Endothelial cell of umbilical vein (primary cell): Measurements from ENCODE around the gene C12orf42. TPM values are rescaled to one million over a fixed set of nuclear protein-coding genes. Genes with fewer than 3 reads are reported as not detected.

ENCODE experiments used
- BruUV-seq: library from RNA; stranded (reverse); fragments of 400-500 nt; replicated peaks from 2 replicates; lab custom pipeline; 2021; lab: Mats Ljungman, UMichigan
- CTCF ChIA-PET: fragments of 300-600, 350-600 bp; sonication (Branson Sonifier 250); formaldehyde crosslinking; loops from one replicate; lab custom pipeline; 2021; ENCODE audit warnings: antibody characterized with exemption, inconsistent platforms; lab: Charles Lee
- POLR2A ChIA-PET: fragments of 300-600, 350-600 bp; sonication (Branson Sonifier 250); formaldehyde crosslinking; loops from one replicate; lab custom pipeline; 2021; ENCODE audit warnings: antibody characterized with exemption, inconsistent platforms; lab: Charles Lee
- DNase-seq: peaks from one replicate; pipeline ENCODE4 v3.0.0-alpha.2; 2011; ENCODE audit warnings: low read depth, low spot score
- FAIRE-seq: peaks from 2 replicates; lab custom pipeline; 2011; peaks lifted over from hg19 to GRCh38; lab: Jason Lieb, UNC
- H2AFZ ChIP-seq: 2 replicates; pipeline ENCODE4 v1.6.0; 2012; ENCODE audit warnings: low read depth, low read length, control low read depth, inconsistent platforms
- H3K27ac ChIP-seq: 2 replicates; pipeline ENCODE4 v1.5.1; 2011; ENCODE audit warnings: low read depth, mild to moderate bottlenecking, control low read depth, low read length, moderate library complexity; ENCODE audit not compliant: insufficient read depth
- H3K27me3 ChIP-seq, 2 experiments: 2 replicates each; pipeline versions ENCODE4 v1.6.0 to v1.6.1; 2011; ENCODE audit warnings: low read length in 2 of 2, mixed read lengths in 1 of 2; ENCODE audit not compliant: control insufficient read depth in 2 of 2, insufficient read depth in 2 of 2
- H3K36me3 ChIP-seq, 2 experiments: 2 replicates in 1 of 2; 3 replicates in 1 of 2; pipeline ENCODE4 v1.5.1; 2011; ENCODE audit warnings: low read length in 2 of 2, mild to moderate bottlenecking in 1 of 2, moderate library complexity in 1 of 2; ENCODE audit not compliant: control insufficient read depth in 2 of 2, insufficient read depth in 2 of 2; ENCODE audit errors: extremely low read depth in 1 of 2
- H3K4me1 ChIP-seq: 3 replicates; pipeline ENCODE4 v1.5.1; 2011; ENCODE audit warnings: mild to moderate bottlenecking, low read length; ENCODE audit not compliant: control insufficient read depth, insufficient read depth; ENCODE audit errors: extremely low read depth
- H3K4me2 ChIP-seq: 2 replicates; pipeline ENCODE4 v1.6.1; 2011; ENCODE audit warnings: low read length, control low read depth, mixed read lengths; ENCODE audit not compliant: insufficient read depth
- H3K4me3 ChIP-seq, 3 experiments: fragments of 200-600 bp in 1 of 3; sonication (generic), shearing (Covaris generic) in 1 of 3; replicated peaks in 1 of 3; 2 replicates each; pipeline ENCODE4 v1.5.1; 2011 to 2016; ENCODE audit warnings: control low read depth in 3 of 3, low read length in 3 of 3, mild to moderate bottlenecking in 2 of 3, inconsistent platforms in 1 of 3, low read depth in 1 of 3, moderate library complexity in 1 of 3; ENCODE audit not compliant: insufficient read depth in 1 of 3
- H3K79me2 ChIP-seq: 2 replicates; pipeline ENCODE4 v1.6.0; 2012; ENCODE audit warnings: low read length, inconsistent platforms; ENCODE audit not compliant: control insufficient read depth, insufficient read depth
- H3K9ac ChIP-seq: replicated peaks from 2 replicates; pipeline ENCODE3; 2011; ENCODE audit warnings: low read length, control low read depth; ENCODE audit not compliant: insufficient read depth; ENCODE audit errors: extremely low read depth
- H3K9me1 ChIP-seq: replicated peaks from 3 replicates; pipeline ENCODE4 v1.6.0; 2011; ENCODE audit warnings: mild to moderate bottlenecking, low read length; ENCODE audit not compliant: control insufficient read depth, insufficient read depth; ENCODE audit errors: extremely low read depth
- H3K9me3 ChIP-seq: replicated peaks from 2 replicates; pipeline ENCODE4 v1.5.1; 2012; ENCODE audit warnings: low read length, inconsistent platforms; ENCODE audit not compliant: control insufficient read depth, insufficient read depth
- H4K20me1 ChIP-seq: replicated peaks from 2 replicates; pipeline ENCODE3; 2011; ENCODE audit warnings: mild to moderate bottlenecking, low read length; ENCODE audit not compliant: control insufficient read depth, insufficient read depth; ENCODE audit errors: extremely low read depth
- EZH2 ChIP-seq: IDR thresholded peaks from 2 replicates; pipeline ENCODE4 v1.6.1; 2012; ENCODE audit warnings: borderline replicate concordance, low read depth, mild to moderate bottlenecking, moderate library complexity, low read length, inconsistent platforms; ENCODE audit not compliant: severe bottlenecking
- FOS ChIP-seq: IDR thresholded peaks from 2 replicates; pipeline ENCODE4 v1.6.1; 2011; ENCODE audit warnings: mild to moderate bottlenecking, low read length, moderate library complexity, borderline replicate concordance; ENCODE audit not compliant: insufficient read depth
- GATA2 ChIP-seq: IDR thresholded peaks from 2 replicates; pipeline ENCODE4 v1.7.0; 2011; ENCODE audit warnings: low read depth, mild to moderate bottlenecking, moderate library complexity, mixed read lengths, low read length; ENCODE audit not compliant: insufficient read length, insufficient read depth
- JUN ChIP-seq: IDR thresholded peaks from 2 replicates; pipeline ENCODE4 v1.6.1; 2011; ENCODE audit warnings: borderline replicate concordance, low read depth; ENCODE audit not compliant: insufficient read length, insufficient read depth
- MYC ChIP-seq: IDR thresholded peaks from one replicate; pipeline ENCODE4 v1.6.1; 2011; ENCODE audit warnings: mild to moderate bottlenecking, low read depth, low read length
- POLR2A ChIP-seq: IDR thresholded peaks from 2 replicates; pipeline ENCODE4 v1.6.1; 2012; ENCODE audit warnings: low read depth, mild to moderate bottlenecking, control low read depth, low read length
- POLR2AphosphoS5 ChIP-seq: IDR thresholded peaks from 2 replicates; pipeline ENCODE4 v1.6.1; 2012; ENCODE audit warnings: low read depth, mild to moderate bottlenecking, control low read depth, low read length, moderate library complexity; ENCODE audit not compliant: insufficient read depth
- dilution Hi-C: fragments of 300-500 bp; cut with MboI; formaldehyde crosslinking; loops from one replicate; pipeline ENCODE4 v1.15.0; 2019; ENCODE audit warnings: low sequenced_read_pairs; ENCODE audit not compliant: extremely low pct_ligation_motif_present
- intact Hi-C: fragments of 100-400 bp; cut with micrococcal nuclease; formaldehyde crosslinking; loops from one replicate; pipeline ENCODE4 v1.10.0; 2022
- polyA plus RNA-seq, 4 experiments: library from polyadenylated mRNA; depleted of rRNA in 3 of 4; stranded (reverse) in 3 of 4; unstranded in 1 of 4; fragments of >200 nt; gene quantifications; 2 replicates each; pipeline versions ENCODE4 v1.2.1 to v1.2.3, GENCODE V29; 2011 to 2012; ENCODE audit warnings: missing spikeins in 1 of 4
- total RNA-seq: library from RNA; stranded (reverse); gene quantifications from 2 replicates; pipeline ENCODE4 v1.2.3, GENCODE V29; 2021
- TF ChIP-seq, protein P1 (sequence below): IDR thresholded peaks from 2 replicates; pipeline ENCODE4 v1.6.1; 2011; ENCODE audit not compliant: insufficient read depth, insufficient read length
- TF ChIP-seq, protein P2 (sequence below), 2 donors: IDR thresholded peaks; 1 replicate in 1 of 2; 2 replicates in 1 of 2; pipeline ENCODE4 v1.5.1; 2011; ENCODE audit warnings: low read length in 2 of 2, mild to moderate bottlenecking in 2 of 2, moderate library complexity in 2 of 2, control low read depth in 1 of 2, inconsistent platforms in 1 of 2, low read depth in 1 of 2; ENCODE audit not compliant: insufficient read depth in 1 of 2; ENCODE audit errors: extremely low read depth in 1 of 2

Gene C12orf42
- total and polyA plus RNA-seq, 2 donors (not counting 3 experiments of a cell fraction or from before 2014, with no cell fraction given), result not detected

DNA sequence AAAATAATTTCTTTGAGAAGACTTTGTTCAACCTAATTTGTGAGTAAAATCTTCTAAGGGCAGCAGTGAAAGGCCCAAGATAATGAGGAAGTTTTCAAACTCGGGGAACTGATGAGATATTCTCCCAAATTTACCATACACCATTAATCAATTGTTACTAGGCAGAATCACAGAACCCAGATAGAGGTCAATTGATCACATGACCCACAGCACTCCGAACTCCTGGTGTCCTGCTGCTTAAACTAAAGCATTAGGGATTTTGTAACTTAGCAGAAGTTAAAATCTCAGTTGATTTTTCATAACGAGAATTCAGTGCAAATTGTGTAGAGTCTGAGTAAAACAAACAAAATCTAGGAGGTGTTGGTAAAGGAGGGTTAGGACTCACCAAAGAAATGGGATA is 207.8 kb downstream of the C12orf42 start:
- H3K4me1 ChIP-seq, result no peaks in the 10 kb centered on the region
- no peaks in the 10 kb centered on the region for H3K36me3 ChIP-seq
- H3K9ac ChIP-seq, result no peak overlapping the region
- no peak overlapping the region for H3K4me3 ChIP-seq
- no peak for FAIRE-seq
- H3K9me1 ChIP-seq, result no peaks in the 10 kb centered on the region
- CTCF ChIA-PET, result no interaction called here
- POLR2A ChIA-PET, result no interaction called here
- dilution Hi-C loops, result no loop called here
- H3K27ac ChIP-seq, result no peak overlapping the region
- H3K9me3 ChIP-seq, result no peaks in the 10 kb centered on the region
- TF ChIP-seq FOS (no peak), MYC (no peak), EZH2 (no peak), POLR2AphosphoS5 (no peak), POLR2A (no peak), JUN (no peak), GATA2 (no peak)
- TF ChIP-seq, protein P1, sequence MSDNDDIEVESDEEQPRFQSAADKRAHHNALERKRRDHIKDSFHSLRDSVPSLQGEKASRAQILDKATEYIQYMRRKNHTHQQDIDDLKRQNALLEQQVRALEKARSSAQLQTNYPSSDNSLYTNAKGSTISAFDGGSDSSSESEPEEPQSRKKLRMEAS, result no peak
- TF ChIP-seq, protein P2, sequence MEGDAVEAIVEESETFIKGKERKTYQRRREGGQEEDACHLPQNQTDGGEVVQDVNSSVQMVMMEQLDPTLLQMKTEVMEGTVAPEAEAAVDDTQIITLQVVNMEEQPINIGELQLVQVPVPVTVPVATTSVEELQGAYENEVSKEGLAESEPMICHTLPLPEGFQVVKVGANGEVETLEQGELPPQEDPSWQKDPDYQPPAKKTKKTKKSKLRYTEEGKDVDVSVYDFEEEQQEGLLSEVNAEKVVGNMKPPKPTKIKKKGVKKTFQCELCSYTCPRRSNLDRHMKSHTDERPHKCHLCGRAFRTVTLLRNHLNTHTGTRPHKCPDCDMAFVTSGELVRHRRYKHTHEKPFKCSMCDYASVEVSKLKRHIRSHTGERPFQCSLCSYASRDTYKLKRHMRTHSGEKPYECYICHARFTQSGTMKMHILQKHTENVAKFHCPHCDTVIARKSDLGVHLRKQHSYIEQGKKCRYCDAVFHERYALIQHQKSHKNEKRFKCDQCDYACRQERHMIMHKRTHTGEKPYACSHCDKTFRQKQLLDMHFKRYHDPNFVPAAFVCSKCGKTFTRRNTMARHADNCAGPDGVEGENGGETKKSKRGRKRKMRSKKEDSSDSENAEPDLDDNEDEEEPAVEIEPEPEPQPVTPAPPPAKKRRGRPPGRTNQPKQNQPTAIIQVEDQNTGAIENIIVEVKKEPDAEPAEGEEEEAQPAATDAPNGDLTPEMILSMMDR (IDR thresholded peaks at IDR 0.05; ENCODE audit: extremely low read depth in 1 of 2, insufficient read depth in 1 of 2, low read depth in 1 of 2, low read length in 2 of 2), result no peak
- H4K20me1 ChIP-seq, result no peaks in the 10 kb centered on the region
- no peaks in the 10 kb centered on the region for H3K27me3 ChIP-seq
- no peak overlapping the region for H3K4me2 ChIP-seq
- no TSS peak for BruUV-seq
- intact Hi-C loops, result no loop called here
- H3K79me2 ChIP-seq, result no peaks in the 10 kb centered on the region
- no peak overlapping the region for H2AFZ ChIP-seq
- no peak for DNase-seq
